Psoas muscle (tissue), 8 donors: ENCODE results near the gene TRAF3IP3. TPM values are rescaled to one million over a fixed set of nuclear protein-coding genes. Genes with fewer than 3 reads are reported as not detected.

Experiments
- ATAC-seq, 4 donors: fragments of 200-7000 bp; cut with Tn5 transposase; one replicate each; pipeline ENCODE4 v1.9.1; 2020; ENCODE audit warnings: moderate library complexity in 3 of 4, mild to moderate bottlenecking in 2 of 4
- DNase-seq, 2 donors: peaks; one replicate each; pipeline ENCODE4 v3.0.0-alpha.2; 2020
- H3K27ac ChIP-seq: fragments of 200-600 bp; one replicate; pipeline ENCODE4 v1.8.0; 2022
- H3K27me3 ChIP-seq, 3 donors: fragments of 200-600 bp in 1 of 3; one replicate each; pipeline versions ENCODE4 v1.6.1 to v1.8.0; 2013 to 2022; ENCODE audit warnings: low read length in 2 of 3, mild to moderate bottlenecking in 2 of 3, moderate library complexity in 1 of 3; ENCODE audit not compliant: insufficient read depth in 3 of 3
- H3K36me3 ChIP-seq, 2 donors: fragments of 200-600 bp in 1 of 2; one replicate each; pipeline versions ENCODE4 v1.6.1 to v1.8.0; 2013 to 2022; ENCODE audit warnings: low read depth in 1 of 2, mild to moderate bottlenecking in 1 of 2, moderate library complexity in 1 of 2; ENCODE audit not compliant: insufficient read depth in 1 of 2
- H3K4me1 ChIP-seq: fragments of 200-600 bp; one replicate; pipeline ENCODE4 v1.8.0; 2022
- H3K4me3 ChIP-seq: fragments of 200-600 bp; one replicate; pipeline ENCODE4 v1.8.0; 2022; ENCODE audit warnings: mild to moderate bottlenecking
- H3K9me3 ChIP-seq: fragments of 200-600 bp; one replicate; pipeline ENCODE4 v1.8.0; 2022
- CTCF ChIP-seq: fragments of 200-600 bp; IDR thresholded peaks from one replicate; pipeline ENCODE4 v1.8.0; 2022; ENCODE audit warnings: antibody characterized with exemption
- WGBS, 3 donors: extraction: QIAGEN DNeasy Blood & Tissue Kit; methylation state at CpG; one replicate each; pipeline versions ENCODE4 v1.1.6 to v1.1.7; 2013; 5-methylcytosine and 5-hydroxymethylcytosine counted together
- intact Hi-C, 2 donors: fragments of 100-400 bp; cut with DNase I; formaldehyde crosslinking; loops; one replicate each; pipeline versions ENCODE4 v1.11.0 to v1.14.2; 2022
- polyA plus RNA-seq, 3 donors: library from polyadenylated mRNA; stranded (reverse); fragments of 200-250 nt; gene quantifications; one replicate each; pipeline ENCODE4 v1.2.3, GENCODE V29; 2013
- total RNA-seq, 4 donors: library from RNA; stranded (reverse); fragmentation: NEBNext Ultra II Directional in 2 of 4; extraction: Animal tissue kit (Norgen Biotek cat#: 25700) in 2 of 4; gene quantifications; one replicate each; pipeline versions ENCODE4 v1.2.1 to v1.2.4, GENCODE V29; 2021 to 2023
- donor health status: healthy with polysubstance abuse.
- donor health status: DM: no; HTN: no; CAD: no; lungs with moderate emphysema.
- donor health status: Bipolar disorder and iron deficiency.
- donor health status: healthy.
- donor health status: DM: yes; HTN: yes; CAD: no.
- donor health status: DM: no; HTN: no; CAD: no.
- donor health status: DM: no; HTN: no; CAD: no.
- donor health status: DM: yes; HTN: yes; CAD: no.

The TRAF3IP3 gene
- total and polyA plus RNA-seq, 7 donors = 0.23 to 2.0 (median 0.84) TPM

GRCh38 chr1:209720326-209720725 is 35.5 kb upstream of the TRAF3IP3 start:
- ATAC-seq (no peak), DNase-seq (no peak)
- no peak for TF ChIP-seq CTCF
- intact Hi-C loops = no loop called here
- WGBS, 3 donors = 87 to 94% (median 90%) methylated on average over 4 of the region's 4 CpGs
- no peaks in the 10 kb centered on the region for H3K9me3 ChIP-seq
- H3K27me3 ChIP-seq = no peaks in the 10 kb centered on the region
- no peaks in the 10 kb centered on the region for H3K36me3 ChIP-seq
- H3K4me3 ChIP-seq = no peak overlapping the region
- no peak overlapping the region for H3K27ac ChIP-seq
- H3K4me1 ChIP-seq = no peaks in the 10 kb centered on the region

GRCh38 chr1:209720826-209721225 is 35.0 kb upstream of the TRAF3IP3 start:
- Histone ChIP-seq H3K4me3 (no peak overlapping the region), H3K27me3 (no peaks in the 10 kb centered on the region), H3K27ac (no peak overlapping the region), H3K36me3 (no peaks in the 10 kb centered on the region), H3K4me1 (no peaks in the 10 kb centered on the region), H3K9me3 (no peaks in the 10 kb centered on the region)
- TF ChIP-seq CTCF = no peak
- intact Hi-C loops = no loop called here
- 82 to 96% (median 89%) methylated on average over 2 of the region's 2 CpGs for WGBS, 3 donors
- DNase-seq (no peak), ATAC-seq (no peak)

GRCh38 chr1:209721323-209721722 is 34.5 kb upstream of the TRAF3IP3 start:
- TF ChIP-seq CTCF = no peak
- intact Hi-C loops = no loop called here
- Histone ChIP-seq H3K9me3 (no peaks in the 10 kb centered on the region), H3K4me3 (no peak overlapping the region), H3K27ac (no peak overlapping the region), H3K4me1 (no peaks in the 10 kb centered on the region), H3K36me3 (no peaks in the 10 kb centered on the region), H3K27me3 (no peaks in the 10 kb centered on the region)
- WGBS, 3 donors = 87 to 96% (median 91%) methylated on average over 1 of the region's 1 CpG
- no peak for ATAC-seq
- DNase-seq = no peak

- ATAC-seq = no peak
- intact Hi-C loops = no loop called here
- H3K36me3 ChIP-seq = no peaks in the 10 kb centered on the region
- TF ChIP-seq CTCF = no peak
- H3K27me3 ChIP-seq = no peaks in the 10 kb centered on the region
- DNase-seq = no peak
- H3K4me1 ChIP-seq = no peaks in the 10 kb centered on the region
- 98 to 99% (median 99%) methylated on average over 3 of the region's 3 CpGs for WGBS, 3 donors
- no peak overlapping the region for H3K27ac ChIP-seq
- H3K9me3 ChIP-seq = no peaks in the 10 kb centered on the region
- H3K4me3 ChIP-seq = no peak overlapping the region
Observed at GRCh38 chr1:209723265-209723664, 32.6 kb upstream of the TRAF3IP3 start.
